Adipocyte (in vitro differentiated cells): ENCODE results near the gene SPACA7.
"Not testable (repeated sequence)": the region's sequence is repeated elsewhere in the genome, so short reads cannot be mapped to it uniquely, and the experiment has no call there.

ENCODE experiments used
- DNase-seq: peaks from one replicate; pipeline ENCODE4 v3.0.0-alpha.2; 2015; ENCODE audit warnings: low read depth
- H3K27me3 ChIP-seq: replicated peaks from 2 replicates; pipeline ENCODE4 v1.7.0; 2013; ENCODE audit warnings: mild to moderate bottlenecking, low read length, moderate library complexity; ENCODE audit not compliant: control insufficient read depth, insufficient read depth
- H3K36me3 ChIP-seq: 2 replicates; pipeline ENCODE4 v1.7.0; 2013; ENCODE audit warnings: low read length, mild to moderate bottlenecking, moderate library complexity; ENCODE audit not compliant: control insufficient read depth, insufficient read depth, severe bottlenecking
- H3K4me1 ChIP-seq: 2 replicates; pipeline ENCODE4 v1.7.0; 2013; ENCODE audit warnings: mild to moderate bottlenecking, low read length, moderate library complexity; ENCODE audit not compliant: control insufficient read depth, insufficient read depth
- H3K4me3 ChIP-seq: 2 replicates; pipeline ENCODE4 v1.7.0; 2013; ENCODE audit warnings: mild to moderate bottlenecking, low read length, moderate library complexity
- H3K9ac ChIP-seq: 2 replicates; pipeline ENCODE4 v1.7.0; 2013; ENCODE audit warnings: mild to moderate bottlenecking, low read length, moderate library complexity
- H3K9me3 ChIP-seq: 2 replicates; pipeline ENCODE4 v1.7.0; 2013; ENCODE audit warnings: mild to moderate bottlenecking, low read length, moderate library complexity; ENCODE audit not compliant: control insufficient read depth

The SPACA7 gene

GRCh38 chr13:112431734-112432133, 55.6 kb downstream of the SPACA7 start:
- Histone ChIP-seq H3K9me3 (peaks cover 25% of the 10 kb centered on the region), H3K9ac (no peak overlapping the region), H3K4me1 (no peaks in the 10 kb centered on the region), H3K4me3 (no peak overlapping the region), H3K36me3 (no peaks in the 10 kb centered on the region), H3K27me3 (no peaks in the 10 kb centered on the region)
- no peak for DNase-seq

- not testable (repeated sequence) for DNase-seq, H3K27me3 ChIP-seq, H3K4me3 ChIP-seq, H3K4me1 ChIP-seq, H3K9ac ChIP-seq, H3K36me3 ChIP-seq
- peaks cover 25% of the 10 kb centered on the region for H3K9me3 ChIP-seq
These were observed 56.6 kb downstream of the SPACA7 start for GRCh38 chr13:112432734-112433133.

GRCh38 chr13:112433517-112433916, 57.4 kb downstream of the SPACA7 start:
- not testable (repeated sequence) for H3K4me1 ChIP-seq, H3K9ac ChIP-seq, H3K4me3 ChIP-seq, H3K27me3 ChIP-seq, DNase-seq, H3K36me3 ChIP-seq
- H3K9me3 ChIP-seq = peaks cover 25% of the 10 kb centered on the region

DNA sequence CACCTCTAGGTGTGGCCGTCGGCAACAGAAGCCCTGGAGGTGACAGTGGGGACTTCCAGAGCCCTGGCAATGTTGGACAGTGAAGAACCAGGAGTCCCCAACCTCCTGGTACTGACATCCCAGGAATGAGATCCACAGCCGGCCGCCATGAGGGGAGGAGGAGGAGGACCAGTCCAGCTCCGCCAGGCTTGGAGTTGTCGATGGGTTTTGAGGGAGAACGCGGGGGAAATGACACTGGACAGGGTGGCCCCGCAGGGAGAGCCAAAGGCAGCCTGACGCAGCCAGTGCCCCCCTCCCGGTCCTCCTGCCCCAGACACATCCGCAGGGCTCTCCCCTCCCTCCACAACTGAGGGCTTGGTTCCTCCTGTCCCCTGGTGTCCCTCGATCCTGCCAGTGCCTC, 57.9 kb downstream of the SPACA7 start:
- no peak for DNase-seq

DNA sequence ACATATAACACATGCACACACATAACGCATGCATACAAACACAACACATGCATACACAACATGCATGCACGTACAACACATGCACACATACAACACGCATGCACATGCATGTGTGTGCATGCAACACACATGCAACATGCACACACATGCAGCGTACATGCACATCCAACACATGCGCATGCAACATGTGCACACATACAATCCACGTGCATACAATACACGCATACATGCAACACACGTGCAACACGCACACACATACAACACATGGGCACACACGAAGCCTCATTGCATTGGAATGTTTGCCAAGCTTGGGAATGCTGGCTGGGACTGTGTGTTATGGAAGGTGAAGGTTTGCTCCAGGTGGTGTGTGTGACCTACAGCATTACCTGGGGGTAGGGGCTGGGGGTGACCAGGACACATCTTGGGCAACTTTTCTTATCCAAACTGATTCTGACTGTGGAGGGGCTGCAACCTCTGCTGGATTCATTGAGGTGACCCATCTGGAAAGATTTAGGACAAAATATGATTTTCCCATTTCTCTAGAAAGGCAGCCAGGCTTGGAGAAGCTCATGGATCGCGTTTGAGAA, 58.9 kb downstream of the SPACA7 start:
- DNase-seq = no peak
- H3K36me3 ChIP-seq = no peaks in the 10 kb centered on the region
- no peaks in the 10 kb centered on the region for H3K4me1 ChIP-seq
- H3K9me3 ChIP-seq = peaks cover 14% of the 10 kb centered on the region
- no peaks in the 10 kb centered on the region for H3K27me3 ChIP-seq
- no peak overlapping the region for H3K9ac ChIP-seq
- H3K4me3 ChIP-seq = no peak overlapping the region

More for the DNA sequence above, 57.9 kb downstream of the SPACA7 start:
- Histone ChIP-seq H3K4me3 (no peak overlapping the region), H3K36me3 (no peaks in the 10 kb centered on the region), H3K27me3 (no peaks in the 10 kb centered on the region), H3K4me1 (no peaks in the 10 kb centered on the region), H3K9ac (no peak overlapping the region), H3K9me3 (peaks cover 19% of the 10 kb centered on the region)

DNA sequence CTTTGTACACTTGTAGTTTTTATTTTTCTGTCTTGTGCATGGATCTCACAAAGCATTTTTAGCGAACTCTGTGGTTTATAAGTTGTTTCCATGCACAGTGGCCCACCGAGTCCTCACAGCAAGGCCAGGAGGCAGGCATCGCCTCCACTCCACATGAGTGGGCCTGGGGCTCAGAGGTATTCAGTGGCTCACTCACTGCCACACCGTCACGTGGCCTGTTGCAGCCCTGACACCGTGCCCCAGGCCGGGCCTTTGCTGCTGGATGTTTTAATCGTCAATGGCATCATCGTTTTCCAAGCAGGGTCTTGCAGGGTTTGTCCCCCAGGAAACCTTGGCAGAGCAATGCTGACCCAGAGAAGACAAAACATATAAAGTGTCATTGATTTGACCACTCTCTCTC, 59.8 kb downstream of the SPACA7 start:
- Histone ChIP-seq H3K4me3 (no peak overlapping the region), H3K36me3 (no peaks in the 10 kb centered on the region), H3K27me3 (no peaks in the 10 kb centered on the region), H3K4me1 (no peaks in the 10 kb centered on the region), H3K9ac (no peak overlapping the region), H3K9me3 (peaks cover 12% of the 10 kb centered on the region)
- no peak for DNase-seq

- Histone ChIP-seq H3K9me3 (peaks cover 12% of the 10 kb centered on the region), H3K27me3 (peaks cover 11% of the 10 kb centered on the region), H3K36me3 (no peaks in the 10 kb centered on the region), H3K4me1 (no peaks in the 10 kb centered on the region), H3K4me3 (no peak overlapping the region), H3K9ac (no peak overlapping the region)
- no peak for DNase-seq
These were observed 61.9 kb downstream of the SPACA7 start for GRCh38 chr13:112438094-112438493.

GRCh38 chr13:112438515-112438914, 62.4 kb downstream of the SPACA7 start:
- Histone ChIP-seq H3K4me1 (no peaks in the 10 kb centered on the region), H3K9me3 (peaks cover 12% of the 10 kb centered on the region), H3K36me3 (no peaks in the 10 kb centered on the region), H3K9ac (no peak overlapping the region), H3K27me3 (peaks cover 15% of the 10 kb centered on the region), H3K4me3 (no peak overlapping the region)
- DNase-seq = no peak

DNA sequence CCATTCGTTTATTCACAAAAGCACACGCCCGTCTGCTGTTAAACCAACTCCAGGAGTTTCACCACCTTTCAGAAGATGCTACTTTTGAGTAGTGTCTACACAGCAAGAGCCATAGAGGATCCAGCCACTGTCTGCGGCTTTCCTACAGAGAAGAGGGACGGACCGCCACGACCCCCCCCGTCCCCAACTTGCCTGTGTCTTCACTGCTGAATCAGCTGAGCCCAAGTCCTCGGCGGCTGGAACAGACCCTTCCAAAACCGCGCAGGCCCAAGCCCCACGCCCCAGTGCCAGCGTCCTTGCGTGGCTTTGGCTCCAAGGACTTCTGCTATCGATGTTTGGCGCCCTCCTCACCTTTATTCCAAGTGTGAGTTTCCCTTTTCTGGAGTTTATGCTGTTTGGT, 65.1 kb downstream of the SPACA7 start:
- H3K4me3 ChIP-seq = no peak overlapping the region
- no peak overlapping the region for H3K9ac ChIP-seq
- H3K27me3 ChIP-seq = peaks cover 36% of the 10 kb centered on the region
- peaks cover 12% of the 10 kb centered on the region for H3K9me3 ChIP-seq
- no peaks in the 10 kb centered on the region for H3K4me1 ChIP-seq
- no peaks in the 10 kb centered on the region for H3K36me3 ChIP-seq
- no peak for DNase-seq

- H3K4me3 ChIP-seq = no peak overlapping the region
- H3K4me1 ChIP-seq = no peaks in the 10 kb centered on the region
- H3K9me3 ChIP-seq = peaks cover 12% of the 10 kb centered on the region
- peaks cover 36% of the 10 kb centered on the region for H3K27me3 ChIP-seq
- no peak for DNase-seq
- no peaks in the 10 kb centered on the region for H3K36me3 ChIP-seq
- H3K9ac ChIP-seq = no peak overlapping the region
These were observed 65.7 kb downstream of the SPACA7 start for GRCh38 chr13:112441779-112442310.

- DNase-seq = no peak
These were observed 66.4 kb downstream of the SPACA7 start for GRCh38 chr13:112442483-112443090.

More at GRCh38 chr13:112442483-112443090, 66.4 kb downstream of the SPACA7 start:
- H3K4me3 ChIP-seq = no peak overlapping the region
- H3K36me3 ChIP-seq = no peaks in the 10 kb centered on the region
- peaks cover 12% of the 10 kb centered on the region for H3K9me3 ChIP-seq
- H3K27me3 ChIP-seq = peaks cover 42% of the 10 kb centered on the region
- no peak overlapping the region for H3K9ac ChIP-seq
- H3K4me1 ChIP-seq = no peaks in the 10 kb centered on the region
